Activated CD8-positive, alpha-beta memory T cell treated with anti-CD3 and anti-CD28 coated beads, Interleukin-2, amount 10 ng/mL, durations not matched to agents 7 days and 5 days (primary cell): ENCODE measurements around the gene SLC38A2. TPM values are rescaled to one million over a fixed set of nuclear protein-coding genes. Genes with fewer than 3 reads are reported as not detected.
"Not testable (repeated sequence)": the region's sequence is repeated elsewhere in the genome, so short reads cannot be mapped to it uniquely, and the experiment has no call there.

Source experiments
- ATAC-seq: fragments of 150-1000 bp; cut with Tn5 transposase; one replicate; pipeline ENCODE4 v1.10.0; 2021; ENCODE audit warnings: moderate library complexity
- CTCF ChIA-PET: fragments of 350-600 bp; sonication (Branson Sonifier 250); formaldehyde crosslinking; loops from one replicate; lab custom pipeline; 2021; ENCODE audit warnings: antibody characterized with exemption; lab: Charles Lee
- DNase-seq: peaks from one replicate; pipeline ENCODE4 v3.0.0-alpha.2; 2020
- H3K27ac Mint-ChIP-seq: one replicate; pipeline ENCODE4 v1.8.0; 2021; ENCODE audit warnings: mild to moderate bottlenecking, mixed read lengths
- H3K27me3 Mint-ChIP-seq: one replicate; pipeline ENCODE4 v1.8.0; 2021; ENCODE audit warnings: mixed read lengths
- H3K36me3 Mint-ChIP-seq: one replicate; pipeline ENCODE4 v1.8.0; 2021; ENCODE audit warnings: mild to moderate bottlenecking, mixed read lengths
- H3K4me1 Mint-ChIP-seq: one replicate; pipeline ENCODE4 v1.8.0; 2021; ENCODE audit warnings: mixed read lengths
- H3K4me3 Mint-ChIP-seq: one replicate; pipeline ENCODE4 v1.8.0; 2021; ENCODE audit warnings: mild to moderate bottlenecking, moderate library complexity, mixed read lengths
- H3K9me3 Mint-ChIP-seq: one replicate; pipeline ENCODE4 v1.8.0; 2022; ENCODE audit warnings: low read depth, mixed read lengths
- total RNA-seq, 2 experiments: library from RNA; stranded (reverse); gene quantifications; one replicate each; pipeline ENCODE4 v1.2.3, GENCODE V29; 2021

Gene SLC38A2
- total RNA-seq, 2 experiments from 2014 or later, result 168 to 258 TPM

DNA sequence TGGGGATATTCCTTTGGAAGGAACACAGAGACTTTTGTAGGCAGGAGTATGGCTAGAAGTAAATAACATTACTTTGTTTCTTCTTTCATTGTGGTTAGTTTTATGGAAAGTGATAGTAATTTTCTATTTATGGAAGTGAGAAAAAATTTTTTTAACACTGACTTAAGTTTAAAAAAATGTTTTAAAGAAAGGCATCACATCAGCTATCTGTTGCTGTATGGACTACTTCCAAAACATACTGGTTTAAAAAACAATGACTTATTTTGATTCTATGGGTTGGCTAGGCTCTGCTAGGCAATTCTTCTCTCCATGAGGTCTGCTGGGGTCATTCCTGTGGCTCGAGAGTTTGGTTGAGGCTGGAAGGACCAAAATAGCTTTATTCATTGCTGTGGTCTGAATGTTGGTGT lies 31.7 kb upstream of the SLC38A2 start:
- Mint-ChIP-seq H3K4me1 (peaks cover 30% of the 10 kb centered on the region), H3K36me3 (peaks cover 10% of the 10 kb centered on the region), H3K27ac (no peak overlapping the region), H3K27me3 (no peaks in the 10 kb centered on the region), H3K4me3 (no peak overlapping the region), H3K9me3 (peaks cover 3% of the 10 kb centered on the region)
- DNase-seq (no peak), ATAC-seq (no peak)
- CTCF ChIA-PET, result interaction anchor here (1.2 kb wide), 1 partner anchor 257 kb away, joined by 4 read pairs; no protein-coding TSS in a partner anchor

DNA sequence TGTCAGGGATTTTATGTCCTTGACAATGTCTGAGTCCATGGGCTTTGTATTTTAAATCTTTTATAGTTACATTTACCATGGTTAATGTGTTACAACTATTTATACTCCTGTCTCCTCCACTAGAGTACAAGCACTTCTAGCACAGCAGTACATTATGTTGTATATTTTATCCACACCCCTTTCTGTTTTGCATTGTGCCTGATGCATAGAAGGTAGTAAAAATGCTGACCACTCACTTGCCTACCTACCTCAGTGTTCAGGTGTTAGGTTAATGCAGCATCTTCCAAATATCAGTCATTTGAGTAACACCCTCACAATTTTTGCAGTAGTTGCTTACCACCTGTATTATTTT lies 31.1 kb upstream of the SLC38A2 start:
- ATAC-seq (no peak), DNase-seq (no peak)
- Mint-ChIP-seq H3K36me3 (peaks cover 14% of the 10 kb centered on the region), H3K9me3 (peaks cover 3% of the 10 kb centered on the region), H3K4me3 (no peak overlapping the region), H3K27me3 (no peaks in the 10 kb centered on the region), H3K4me1 (peaks cover 35% of the 10 kb centered on the region), H3K27ac (no peak overlapping the region)
- CTCF ChIA-PET, result interaction anchor here (1.2 kb wide), 1 partner anchor 258 kb away, joined by 4 read pairs; no protein-coding TSS in a partner anchor

DNA sequence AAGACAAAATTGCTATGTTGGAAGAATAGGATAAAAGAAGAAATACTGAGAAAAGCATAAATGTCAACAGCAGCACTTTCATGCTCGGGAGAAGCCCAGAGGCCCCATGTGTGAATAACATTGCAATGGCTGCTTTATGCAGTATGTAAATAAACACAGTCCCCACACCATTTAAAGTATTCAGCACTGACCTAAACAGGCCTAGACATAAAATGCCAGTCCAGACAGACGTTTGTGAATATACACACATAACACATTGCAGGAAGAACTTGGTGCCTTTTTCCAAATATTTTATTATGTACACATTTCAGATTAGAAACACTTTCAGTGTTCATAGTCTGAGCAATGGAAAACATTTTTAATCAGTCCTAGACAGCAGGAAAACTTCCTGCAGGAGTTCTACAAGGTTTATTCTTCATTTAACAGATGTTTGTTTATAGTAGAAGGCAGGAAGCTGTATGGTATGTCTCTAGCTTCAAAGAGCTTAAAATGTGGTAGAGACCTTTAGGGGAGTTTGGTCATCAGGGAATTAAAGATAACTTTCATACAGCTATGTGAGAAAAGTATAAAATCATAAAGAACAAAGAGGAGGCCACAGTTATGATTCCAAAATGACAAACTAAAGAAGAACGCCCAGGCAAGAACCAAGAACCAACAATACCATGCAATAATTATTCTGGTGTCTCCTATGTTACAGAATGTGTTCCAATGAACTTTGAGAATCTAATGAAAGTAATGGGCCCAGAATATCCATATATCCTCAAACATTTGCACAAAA lies 30.6 kb upstream of the SLC38A2 start:
- Mint-ChIP-seq H3K4me1 (peaks cover 40% of the 10 kb centered on the region), H3K36me3 (peaks cover 18% of the 10 kb centered on the region), H3K9me3 (peaks cover 3% of the 10 kb centered on the region), H3K4me3 (no peak overlapping the region), H3K27me3 (no peaks in the 10 kb centered on the region), H3K27ac (no peak overlapping the region)
- ATAC-seq (no peak), DNase-seq (no peak)
- CTCF ChIA-PET, result interaction anchor here (1.2 to 1.4 kb wide), 2 partner anchors 12 to 258 kb away, joined by 3 to 4 read pairs; no protein-coding TSS in a partner anchor

DNA sequence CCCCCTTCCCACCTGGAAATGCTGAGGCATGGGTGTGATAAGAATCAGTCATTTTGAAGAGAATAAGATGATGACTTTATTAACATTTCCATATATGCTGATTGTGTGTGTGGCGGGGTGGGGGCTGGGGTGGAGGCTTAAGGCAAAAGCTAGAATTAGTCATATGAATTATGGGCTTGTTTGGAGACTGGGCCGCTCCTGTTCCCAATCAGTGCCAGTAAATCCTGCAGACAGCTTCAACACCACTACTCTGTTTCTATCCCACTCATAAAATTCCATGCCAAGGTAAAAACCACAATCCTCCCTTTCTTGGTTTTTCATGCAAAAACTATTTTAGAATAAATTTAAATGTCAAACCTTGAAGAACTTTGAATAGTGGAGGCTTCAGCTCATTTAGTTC lies 29.9 kb upstream of the SLC38A2 start:
- Mint-ChIP-seq H3K27me3 (no peaks in the 10 kb centered on the region), H3K4me3 (no peak overlapping the region), H3K36me3 (peaks cover 22% of the 10 kb centered on the region), H3K27ac (no peak overlapping the region), H3K9me3 (peaks cover 3% of the 10 kb centered on the region), H3K4me1 (peaks cover 40% of the 10 kb centered on the region)
- CTCF ChIA-PET, result interaction anchor here (1.4 kb wide), 1 partner anchor 11 kb away, joined by 3 read pairs; no protein-coding TSS in a partner anchor
- no peak for DNase-seq
- ATAC-seq, result no peak

DNA sequence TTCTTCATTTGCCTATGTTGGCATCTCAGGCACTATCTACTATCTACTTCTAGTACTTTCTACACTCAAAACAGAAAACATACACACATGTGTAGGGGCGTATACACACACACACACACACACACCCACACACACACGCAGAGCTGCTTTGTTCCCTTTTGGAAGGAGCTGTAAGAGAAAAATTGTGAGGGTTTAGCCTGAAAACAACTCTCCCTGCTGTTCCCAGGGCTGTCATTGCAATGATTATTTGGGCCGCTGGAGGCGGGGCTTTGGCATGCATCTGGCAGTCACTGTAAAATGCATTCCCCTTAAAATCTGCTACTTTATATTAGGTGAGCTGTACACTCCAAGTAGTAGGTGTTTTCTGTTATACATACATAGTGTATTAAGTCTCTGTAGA lies 29.1 kb upstream of the SLC38A2 start:
- no peak for DNase-seq
- CTCF ChIA-PET, result interaction anchor here (1.4 kb wide), 1 partner anchor 10 kb away, joined by 3 read pairs; no protein-coding TSS in a partner anchor
- Mint-ChIP-seq H3K4me3 (no peak overlapping the region), H3K36me3 (peaks cover 22% of the 10 kb centered on the region), H3K4me1 (peaks cover 35% of the 10 kb centered on the region), H3K27me3 (no peaks in the 10 kb centered on the region), H3K9me3 (peaks cover 3% of the 10 kb centered on the region), H3K27ac (no peak overlapping the region)
- no peak for ATAC-seq

DNA sequence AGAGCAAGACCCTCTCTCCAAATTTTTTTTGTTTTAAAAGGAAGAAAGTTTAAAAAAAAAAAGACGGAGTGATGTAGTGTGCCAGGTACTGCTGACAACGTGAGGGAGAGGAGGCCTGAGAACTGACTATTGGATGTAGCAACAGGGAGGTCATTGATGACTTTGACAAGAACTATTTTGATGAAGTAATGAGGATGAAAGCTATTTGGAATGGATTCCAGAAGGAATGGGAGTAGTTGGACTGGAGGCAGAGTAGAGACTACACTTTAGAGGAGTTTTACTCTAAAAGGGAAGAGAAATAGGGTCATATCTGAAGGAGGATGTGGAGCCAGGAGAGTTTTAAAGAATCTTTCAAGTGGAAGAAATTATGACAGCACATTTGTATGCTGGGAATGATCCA lies 27.8 kb upstream of the SLC38A2 start:
- no peak overlapping the region for H3K4me3 Mint-ChIP-seq
- peaks cover 24% of the 10 kb centered on the region for H3K36me3 Mint-ChIP-seq

DNA sequence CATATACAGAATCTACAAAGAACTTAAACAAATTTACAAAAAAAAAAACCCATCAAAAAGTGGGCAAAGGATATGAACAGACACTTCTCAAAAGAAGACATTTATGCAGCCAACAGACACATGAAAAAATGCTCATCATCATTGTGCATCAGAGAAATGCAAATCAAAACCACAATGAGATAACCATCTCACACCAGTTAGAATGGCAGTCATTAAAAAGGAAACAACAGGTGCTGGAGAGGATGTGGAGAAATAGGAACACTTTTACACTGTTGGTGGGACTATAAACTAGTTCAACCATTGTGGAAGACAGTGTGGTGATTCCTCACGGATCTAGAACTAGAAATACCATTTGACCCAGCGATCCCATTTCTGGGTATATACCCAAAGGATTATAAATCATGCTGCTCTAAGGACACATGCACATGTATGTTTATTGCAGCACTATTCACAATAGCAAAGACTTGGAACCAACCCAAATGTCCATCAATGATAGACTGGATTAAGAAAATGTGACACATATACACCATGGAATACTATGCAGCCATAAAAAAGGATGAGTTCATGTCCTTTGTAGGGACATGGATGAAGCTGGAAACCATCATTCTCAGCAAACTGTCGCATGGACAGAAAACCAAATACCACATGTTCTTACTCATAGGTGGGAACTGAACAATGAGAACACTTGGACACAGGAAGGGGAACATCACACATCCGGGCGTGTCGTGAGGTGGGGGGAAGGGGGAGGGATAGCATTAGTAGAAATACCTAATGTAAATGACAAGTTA lies 27.1 kb upstream of the SLC38A2 start:
- H3K9me3 Mint-ChIP-seq, DNase-seq, H3K27me3 Mint-ChIP-seq, H3K4me3 Mint-ChIP-seq, ATAC-seq: not testable (repeated sequence)
- CTCF ChIA-PET, result interaction anchor here (1.4 kb wide), 1 partner anchor 13 kb away, joined by 3 read pairs; no protein-coding TSS in a partner anchor
- Mint-ChIP-seq H3K4me1 (peaks cover 31% of the 10 kb centered on the region), H3K27ac (peak overlapping the region; percentile 38), H3K36me3 (peaks cover 24% of the 10 kb centered on the region)

More for the DNA sequence above, 27.8 kb upstream of the SLC38A2 start:
- ATAC-seq (no peak), DNase-seq (no peak)
- Mint-ChIP-seq H3K4me1 (peaks cover 31% of the 10 kb centered on the region), H3K27me3 (no peaks in the 10 kb centered on the region), H3K9me3 (peaks cover 3% of the 10 kb centered on the region), H3K27ac (no peak overlapping the region)
- CTCF ChIA-PET, result no interaction called here

DNA sequence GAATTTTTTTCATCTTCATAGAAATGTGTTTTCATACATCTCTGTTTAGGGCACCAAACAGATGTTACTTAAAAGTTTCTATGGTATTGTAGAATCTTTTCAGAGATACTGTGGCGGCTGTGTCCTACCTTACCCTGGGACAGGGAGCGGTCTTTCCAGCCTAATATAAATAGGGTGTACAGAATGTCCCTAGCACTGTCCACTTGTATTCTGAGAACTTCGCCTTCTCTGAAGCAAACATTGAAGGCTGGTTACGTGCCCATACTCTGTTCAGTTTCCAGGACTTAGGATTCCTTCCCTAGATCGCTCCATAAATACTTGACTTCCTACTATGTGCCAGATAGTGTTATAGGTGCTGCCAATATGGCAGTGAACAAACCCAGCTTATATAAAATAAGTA lies 24.3 kb upstream of the SLC38A2 start:
- no peak for ATAC-seq

DNA sequence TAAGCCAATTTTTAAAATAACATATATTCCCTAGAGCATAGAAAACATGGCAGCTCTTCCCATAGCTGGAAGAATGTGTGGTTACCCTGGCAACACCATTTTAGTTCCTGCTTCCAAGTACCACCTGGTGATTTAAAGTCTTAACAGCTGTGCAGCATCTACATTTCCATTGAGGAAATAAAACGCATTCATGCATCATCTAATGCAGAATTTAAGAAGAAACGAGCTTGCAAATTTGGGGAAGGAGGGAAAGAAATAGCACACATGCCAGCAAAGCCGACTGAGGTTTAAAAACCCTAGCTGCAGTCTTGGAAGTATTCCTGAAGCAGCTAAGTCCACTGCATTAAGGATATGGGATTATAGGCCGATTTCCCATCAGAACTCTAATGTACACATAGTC lies 22.8 kb upstream of the SLC38A2 start:
- H3K36me3 Mint-ChIP-seq, result peaks cover 40% of the 10 kb centered on the region
- H3K9me3 Mint-ChIP-seq, result peaks cover 3% of the 10 kb centered on the region
- H3K27me3 Mint-ChIP-seq, result no peaks in the 10 kb centered on the region
- no peak for ATAC-seq
- CTCF ChIA-PET, result no interaction called here
- no peak overlapping the region for H3K4me3 Mint-ChIP-seq
- DNase-seq, result no peak
- peaks cover 38% of the 10 kb centered on the region for H3K4me1 Mint-ChIP-seq
- no peak overlapping the region for H3K27ac Mint-ChIP-seq

More for the DNA sequence above, 24.3 kb upstream of the SLC38A2 start:
- no peaks in the 10 kb centered on the region for H3K27me3 Mint-ChIP-seq
- no peak overlapping the region for H3K27ac Mint-ChIP-seq
- no peak for DNase-seq
- CTCF ChIA-PET, result no interaction called here
- H3K36me3 Mint-ChIP-seq, result peaks cover 34% of the 10 kb centered on the region
- peaks cover 3% of the 10 kb centered on the region for H3K9me3 Mint-ChIP-seq
- peaks cover 28% of the 10 kb centered on the region for H3K4me1 Mint-ChIP-seq
- H3K4me3 Mint-ChIP-seq, result no peak overlapping the region

DNA sequence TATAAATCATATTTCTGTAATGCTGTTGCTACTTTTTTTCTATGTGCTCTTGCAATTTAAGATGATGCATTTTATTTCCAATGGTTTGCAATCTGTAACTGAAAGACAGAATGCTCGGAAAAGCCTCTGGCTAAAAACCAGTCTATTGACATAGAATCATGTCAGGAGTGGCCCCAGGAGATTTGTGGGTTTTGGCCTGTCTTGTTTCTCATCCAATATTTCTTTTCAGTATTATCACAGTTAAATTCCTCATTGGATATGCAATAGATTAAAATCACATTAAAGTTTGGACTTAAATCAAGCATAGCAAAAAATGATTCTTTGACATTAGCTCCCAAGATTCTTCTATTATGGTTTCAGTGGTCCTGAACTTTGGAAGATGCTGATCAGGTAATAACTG lies 19.1 kb upstream of the SLC38A2 start:
- H3K4me3 Mint-ChIP-seq, result no peak overlapping the region

DNA sequence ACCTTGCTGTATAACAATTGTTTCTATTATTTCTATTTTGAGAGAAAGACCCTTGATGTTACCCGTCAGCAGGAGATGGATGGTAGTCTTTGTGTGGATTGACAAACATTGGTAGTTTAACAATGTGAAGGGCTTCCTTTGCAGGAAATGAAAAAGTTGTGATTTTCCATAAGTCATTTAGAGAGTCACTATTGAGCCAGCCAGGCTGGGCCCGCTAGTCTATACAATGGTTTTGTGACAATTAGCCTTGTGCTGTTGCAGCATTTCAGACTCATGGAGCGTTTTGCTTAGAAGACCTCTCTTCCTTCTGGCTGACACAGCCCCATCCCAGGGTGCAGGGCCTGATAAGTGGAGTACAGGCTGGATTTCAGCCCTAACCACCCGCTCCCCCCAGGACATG lies 18.3 kb upstream of the SLC38A2 start:
- DNase-seq (peak; percentile 43), ATAC-seq (peak; percentile 52)
- Mint-ChIP-seq H3K4me3 (peak overlapping the region; percentile 19), H3K9me3 (no peaks in the 10 kb centered on the region), H3K27ac (peak overlapping the region; percentile 71), H3K27me3 (no peaks in the 10 kb centered on the region), H3K36me3 (peaks cover 22% of the 10 kb centered on the region), H3K4me1 (peaks cover 51% of the 10 kb centered on the region)
- CTCF ChIA-PET, result interaction anchor here (0.5 to 1.3 kb wide), 3 partner anchors 11 to 80 kb away, joined by 3 to 4 read pairs (median 3); no protein-coding TSS in a partner anchor

More for the DNA sequence above, 19.1 kb upstream of the SLC38A2 start:
- H3K27me3 Mint-ChIP-seq, result no peaks in the 10 kb centered on the region
- DNase-seq (no peak), ATAC-seq (no peak)
- no peak overlapping the region for H3K27ac Mint-ChIP-seq
- no peaks in the 10 kb centered on the region for H3K9me3 Mint-ChIP-seq
- peaks cover 24% of the 10 kb centered on the region for H3K36me3 Mint-ChIP-seq
- H3K4me1 Mint-ChIP-seq, result peaks cover 49% of the 10 kb centered on the region
- CTCF ChIA-PET, result interaction anchor here (0.7 kb wide), 1 partner anchor 11 kb away, joined by 3 read pairs; no protein-coding TSS in a partner anchor

DNA sequence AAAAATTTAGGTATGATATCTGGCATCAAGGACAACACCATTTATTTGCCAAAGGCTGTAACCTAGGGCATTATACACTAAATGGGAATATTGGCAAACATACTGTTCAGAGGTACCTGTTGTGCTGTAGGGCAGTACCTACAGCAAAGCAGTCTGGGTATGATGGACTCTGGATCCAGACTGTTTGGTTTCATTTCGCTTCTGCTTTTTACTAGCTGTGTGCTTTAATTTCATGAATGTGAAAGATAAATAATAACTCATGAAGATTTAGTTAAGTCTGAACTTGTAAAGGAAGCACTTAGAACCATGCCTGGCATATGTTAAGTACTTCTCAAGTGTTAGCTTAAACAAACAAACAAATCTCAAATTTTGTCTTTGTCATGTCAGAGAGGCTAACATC lies 17.7 kb upstream of the SLC38A2 start:
- CTCF ChIA-PET, result interaction anchor here (1.3 kb wide), 1 partner anchor 80 kb away, joined by 4 read pairs; no protein-coding TSS in a partner anchor
- Mint-ChIP-seq H3K4me3 (peak overlapping the region; percentile 19), H3K27me3 (no peaks in the 10 kb centered on the region), H3K9me3 (no peaks in the 10 kb centered on the region), H3K4me1 (peaks cover 56% of the 10 kb centered on the region), H3K36me3 (peaks cover 22% of the 10 kb centered on the region), H3K27ac (peak overlapping the region; percentile 71)
- no peak for ATAC-seq
- no peak for DNase-seq

DNA sequence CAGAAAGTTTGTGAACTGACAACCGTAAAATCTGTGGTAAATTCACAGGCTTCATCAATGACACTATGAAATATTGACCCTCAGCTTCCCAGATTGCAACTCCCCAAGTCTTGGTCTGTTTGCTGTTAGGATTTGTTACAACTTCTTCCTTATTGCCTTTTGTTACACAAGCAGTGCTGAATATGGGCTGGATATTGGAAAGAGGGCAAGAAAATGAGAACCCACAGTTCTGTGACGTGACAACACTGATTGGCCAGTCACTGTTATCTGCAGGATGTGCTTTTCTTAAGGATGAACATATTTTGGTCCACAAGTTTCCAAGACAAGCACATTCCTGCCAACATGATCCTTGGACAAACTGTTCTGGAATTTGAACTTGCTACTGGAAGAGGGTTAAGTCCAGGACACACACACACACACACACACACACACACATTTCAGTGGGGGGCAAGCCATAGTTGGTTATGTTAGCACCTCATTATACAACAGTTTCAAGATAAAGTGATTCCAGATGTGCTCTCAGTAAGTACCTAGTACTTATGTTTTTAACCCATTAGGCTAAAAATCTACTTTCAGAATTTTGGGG lies 16.6 kb upstream of the SLC38A2 start:
- ATAC-seq, result no peak
- peaks cover 20% of the 10 kb centered on the region for H3K36me3 Mint-ChIP-seq
- H3K27me3 Mint-ChIP-seq, result no peaks in the 10 kb centered on the region
- CTCF ChIA-PET, result no interaction called here
- H3K27ac Mint-ChIP-seq, result peak overlapping the region; percentile 2
- H3K4me3 Mint-ChIP-seq, result no peak overlapping the region
- peaks cover 62% of the 10 kb centered on the region for H3K4me1 Mint-ChIP-seq
- DNase-seq, result no peak
- H3K9me3 Mint-ChIP-seq, result no peaks in the 10 kb centered on the region
